ENCODE measurements around the gene OGFOD1.

OGFOD1 gene

DNA sequence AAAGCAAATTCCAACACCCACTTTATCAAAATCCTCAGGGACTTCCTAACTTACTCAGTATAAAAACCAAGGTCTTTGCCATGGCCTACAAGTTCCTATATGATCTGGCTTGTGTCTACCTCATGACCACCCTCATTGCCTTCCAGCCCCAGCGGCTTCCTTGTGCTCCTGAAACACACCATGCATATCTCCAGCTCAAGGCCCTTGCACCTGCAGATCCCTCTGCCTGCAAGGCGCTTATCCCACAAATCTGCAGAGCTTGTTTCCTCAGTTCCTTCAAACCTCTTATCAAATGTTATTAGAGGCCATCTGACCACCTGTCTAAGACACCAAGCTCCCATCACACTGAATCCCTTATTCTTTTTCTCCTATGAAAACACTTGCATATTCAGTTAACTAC lies 65.9 kb downstream of the OGFOD1 start:
- H3K27me3 ChIP-seq (ENCODE audit: insufficient read depth, poor library complexity, severe bottlenecking): no peaks in the 10 kb centered on the region
- TF ChIP-seq POLR2AphosphoS5 (IDR thresholded peaks at IDR 0.05; ENCODE audit: low read depth): no peak
- H3K27ac ChIP-seq (replicated peaks): no peak overlapping the region
- no peak overlapping the region for H3K4me3 ChIP-seq (replicated peaks; ENCODE audit: insufficient read depth, low read length)
- no peak for DNase-seq (ENCODE audit: low read depth in 1 of 2, low spot score in 1 of 2)

DNA sequence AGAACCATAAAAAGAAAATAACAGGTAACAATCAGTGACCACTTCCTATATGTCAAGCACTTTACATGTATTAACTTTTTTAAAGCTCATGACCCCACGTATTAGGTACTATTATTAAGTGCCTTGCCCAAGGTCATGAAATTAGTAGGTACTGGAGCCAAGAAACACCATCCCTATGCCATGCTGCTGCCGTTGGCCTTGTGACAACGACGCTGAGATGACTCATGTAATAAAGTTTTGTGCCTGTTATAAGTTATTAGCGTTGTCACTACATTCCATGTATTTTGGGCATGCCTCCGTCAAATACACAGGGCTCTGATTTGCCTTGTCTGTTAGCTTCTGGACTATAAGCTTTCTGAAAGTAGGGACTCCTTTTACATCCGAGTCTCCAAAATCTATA lies 67.1 kb downstream of the OGFOD1 start:
- no peak for DNase-seq (ENCODE audit: low read depth in 1 of 2, low spot score in 1 of 2)
- H3K27me3 ChIP-seq (ENCODE audit: insufficient read depth, poor library complexity, severe bottlenecking): no peaks in the 10 kb centered on the region
- no peak for TF ChIP-seq POLR2AphosphoS5 (IDR thresholded peaks at IDR 0.05; ENCODE audit: low read depth)
- TF ChIP-seq, protein P1, sequence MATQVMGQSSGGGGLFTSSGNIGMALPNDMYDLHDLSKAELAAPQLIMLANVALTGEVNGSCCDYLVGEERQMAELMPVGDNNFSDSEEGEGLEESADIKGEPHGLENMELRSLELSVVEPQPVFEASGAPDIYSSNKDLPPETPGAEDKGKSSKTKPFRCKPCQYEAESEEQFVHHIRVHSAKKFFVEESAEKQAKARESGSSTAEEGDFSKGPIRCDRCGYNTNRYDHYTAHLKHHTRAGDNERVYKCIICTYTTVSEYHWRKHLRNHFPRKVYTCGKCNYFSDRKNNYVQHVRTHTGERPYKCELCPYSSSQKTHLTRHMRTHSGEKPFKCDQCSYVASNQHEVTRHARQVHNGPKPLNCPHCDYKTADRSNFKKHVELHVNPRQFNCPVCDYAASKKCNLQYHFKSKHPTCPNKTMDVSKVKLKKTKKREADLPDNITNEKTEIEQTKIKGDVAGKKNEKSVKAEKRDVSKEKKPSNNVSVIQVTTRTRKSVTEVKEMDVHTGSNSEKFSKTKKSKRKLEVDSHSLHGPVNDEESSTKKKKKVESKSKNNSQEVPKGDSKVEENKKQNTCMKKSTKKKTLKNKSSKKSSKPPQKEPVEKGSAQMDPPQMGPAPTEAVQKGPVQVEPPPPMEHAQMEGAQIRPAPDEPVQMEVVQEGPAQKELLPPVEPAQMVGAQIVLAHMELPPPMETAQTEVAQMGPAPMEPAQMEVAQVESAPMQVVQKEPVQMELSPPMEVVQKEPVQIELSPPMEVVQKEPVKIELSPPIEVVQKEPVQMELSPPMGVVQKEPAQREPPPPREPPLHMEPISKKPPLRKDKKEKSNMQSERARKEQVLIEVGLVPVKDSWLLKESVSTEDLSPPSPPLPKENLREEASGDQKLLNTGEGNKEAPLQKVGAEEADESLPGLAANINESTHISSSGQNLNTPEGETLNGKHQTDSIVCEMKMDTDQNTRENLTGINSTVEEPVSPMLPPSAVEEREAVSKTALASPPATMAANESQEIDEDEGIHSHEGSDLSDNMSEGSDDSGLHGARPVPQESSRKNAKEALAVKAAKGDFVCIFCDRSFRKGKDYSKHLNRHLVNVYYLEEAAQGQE (IDR thresholded peaks at IDR 0.05; ENCODE audit: insufficient replicate concordance, low read depth): no peak
- TF ChIP-seq, protein P2, sequence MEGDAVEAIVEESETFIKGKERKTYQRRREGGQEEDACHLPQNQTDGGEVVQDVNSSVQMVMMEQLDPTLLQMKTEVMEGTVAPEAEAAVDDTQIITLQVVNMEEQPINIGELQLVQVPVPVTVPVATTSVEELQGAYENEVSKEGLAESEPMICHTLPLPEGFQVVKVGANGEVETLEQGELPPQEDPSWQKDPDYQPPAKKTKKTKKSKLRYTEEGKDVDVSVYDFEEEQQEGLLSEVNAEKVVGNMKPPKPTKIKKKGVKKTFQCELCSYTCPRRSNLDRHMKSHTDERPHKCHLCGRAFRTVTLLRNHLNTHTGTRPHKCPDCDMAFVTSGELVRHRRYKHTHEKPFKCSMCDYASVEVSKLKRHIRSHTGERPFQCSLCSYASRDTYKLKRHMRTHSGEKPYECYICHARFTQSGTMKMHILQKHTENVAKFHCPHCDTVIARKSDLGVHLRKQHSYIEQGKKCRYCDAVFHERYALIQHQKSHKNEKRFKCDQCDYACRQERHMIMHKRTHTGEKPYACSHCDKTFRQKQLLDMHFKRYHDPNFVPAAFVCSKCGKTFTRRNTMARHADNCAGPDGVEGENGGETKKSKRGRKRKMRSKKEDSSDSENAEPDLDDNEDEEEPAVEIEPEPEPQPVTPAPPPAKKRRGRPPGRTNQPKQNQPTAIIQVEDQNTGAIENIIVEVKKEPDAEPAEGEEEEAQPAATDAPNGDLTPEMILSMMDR (IDR thresholded peaks at IDR 0.05; ENCODE audit: insufficient read depth, low read length): no peak
- TF ChIP-seq SPI1 (IDR thresholded peaks at IDR 0.05; ENCODE audit: borderline replicate concordance, low read depth): no peak
- TF ChIP-seq GABPA (IDR thresholded peaks at IDR 0.05; ENCODE audit: low read depth): no peak
- no peak overlapping the region for H3K27ac ChIP-seq (replicated peaks)
- no peak overlapping the region for H3K4me3 ChIP-seq (replicated peaks; ENCODE audit: insufficient read depth, low read length)

DNA sequence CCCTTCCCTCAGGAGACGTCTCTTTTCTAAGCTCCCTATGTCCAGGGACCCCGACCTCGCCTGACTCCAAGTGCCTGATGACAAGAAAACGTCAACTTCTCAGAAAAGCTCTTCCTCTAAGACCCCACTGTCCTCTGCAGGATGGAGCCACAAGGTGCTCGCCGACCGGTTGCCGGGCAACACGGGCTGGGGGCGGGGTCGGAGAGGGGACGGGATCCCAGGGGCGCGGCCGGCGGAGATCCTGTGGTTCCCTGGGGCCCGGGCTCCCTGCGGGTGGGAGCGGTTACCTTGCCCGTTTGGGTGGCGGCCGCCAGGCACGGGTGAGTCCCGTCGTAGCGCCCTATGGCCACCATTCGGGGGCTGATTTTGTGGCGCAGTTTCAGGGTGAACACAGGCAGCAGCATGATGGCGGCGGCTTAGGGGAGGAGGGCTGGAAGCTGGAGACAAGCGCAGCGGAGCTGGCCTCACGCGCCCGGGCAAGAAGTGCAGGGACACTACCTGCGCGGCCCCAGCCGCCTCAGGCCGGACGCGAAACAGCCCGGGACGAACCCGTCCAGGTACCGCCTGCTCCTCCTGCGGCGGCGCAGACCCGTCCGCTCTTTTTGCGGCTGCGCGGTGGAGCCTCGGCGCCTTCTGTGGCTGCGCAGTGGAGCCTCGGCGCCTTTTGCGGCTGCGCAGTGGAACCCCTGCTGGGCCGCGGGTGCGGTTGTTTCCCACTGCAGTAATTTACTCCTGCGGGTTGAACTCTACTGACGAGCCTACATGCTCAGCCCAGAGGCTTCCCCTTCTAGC lies 68.3 kb downstream of the OGFOD1 start, which contains the start of gene BBS2:
Gene BBS2 (minus strand): TSS at position 566 of the 792 bp plus-strand sequence. CDS start 162 bp downstream, at position 404.
- no peaks in the 10 kb centered on the region for H3K27me3 ChIP-seq (ENCODE audit: insufficient read depth, poor library complexity, severe bottlenecking)
- H3K27ac ChIP-seq (replicated peaks): peak within 1 kb of the TSS; percentile 58
- peak; percentile 67 to 89 for DNase-seq (ENCODE audit: low read depth in 1 of 2, low spot score in 1 of 2)
- peak within 1 kb of the TSS; percentile 99 for H3K4me3 ChIP-seq (replicated peaks; ENCODE audit: insufficient read depth, low read length)
- TF ChIP-seq, protein P1 (IDR thresholded peaks at IDR 0.05; ENCODE audit: insufficient replicate concordance, low read depth): peak; percentile 10
- TF ChIP-seq GABPA (IDR thresholded peaks at IDR 0.05; ENCODE audit: low read depth) (no peak), POLR2AphosphoS5 (IDR thresholded peaks at IDR 0.05; ENCODE audit: low read depth) (peak; percentile 26; the same call in 1 of the 2 replicates)

DNA sequence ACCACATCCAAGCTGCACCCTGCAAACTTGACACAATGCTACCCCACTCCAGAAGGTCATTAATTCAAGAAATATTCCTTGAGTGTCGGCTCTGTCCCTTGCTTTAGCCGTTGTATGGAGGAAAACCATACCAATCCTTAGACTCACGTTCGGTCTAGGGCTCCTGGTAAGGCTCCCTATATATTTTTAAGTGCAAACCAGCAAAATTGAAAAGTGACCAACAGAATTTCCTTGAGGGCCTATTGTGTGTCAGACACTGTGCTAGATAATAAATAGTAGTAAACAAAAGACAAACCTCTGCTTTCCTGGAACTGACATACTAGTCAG lies 68.9 kb downstream of the OGFOD1 start:
- TF ChIP-seq, protein P1 (IDR thresholded peaks at IDR 0.05; ENCODE audit: insufficient replicate concordance, low read depth): no peak
- TF ChIP-seq POLR2AphosphoS5 (IDR thresholded peaks at IDR 0.05; ENCODE audit: low read depth): no peak
- TF ChIP-seq, protein P2 (IDR thresholded peaks at IDR 0.05; ENCODE audit: insufficient read depth, low read length): no peak
- TF ChIP-seq SPI1 (IDR thresholded peaks at IDR 0.05; ENCODE audit: borderline replicate concordance, low read depth): no peak
- TF ChIP-seq GABPA (IDR thresholded peaks at IDR 0.05; ENCODE audit: low read depth): no peak
- H3K27me3 ChIP-seq (ENCODE audit: insufficient read depth, poor library complexity, severe bottlenecking): no peaks in the 10 kb centered on the region
- peak overlapping the region; percentile 99 for H3K4me3 ChIP-seq (replicated peaks; ENCODE audit: insufficient read depth, low read length)
- DNase-seq (ENCODE audit: low read depth in 1 of 2, low spot score in 1 of 2): no peak
- H3K27ac ChIP-seq (replicated peaks): peak overlapping the region; percentile 58
